Transverse colon (tissue), 4 donors: ENCODE data around the gene LRIG1. TPM values are rescaled to one million over a fixed set of nuclear protein-coding genes. Genes with fewer than 3 reads are reported as not detected.

Experiments
- DNase-seq: peaks from one replicate; pipeline ENCODE4 v3.0.0-alpha.2; 2019
- H3K27ac ChIP-seq, 4 donors: fragments of 200-600 bp; sonication (generic); 2 replicates each; pipeline ENCODE4 v1.5.1; 2016 to 2018; ENCODE audit warnings: inconsistent platforms in 4 of 4
- H3K27me3 ChIP-seq: fragments of 200-600 bp; sonication (generic); 2 replicates; pipeline ENCODE4 v1.5.1; 2017; ENCODE audit warnings: inconsistent platforms
- H3K36me3 ChIP-seq, 4 donors: fragments of 200-600 bp; sonication (generic); 2 replicates each; pipeline ENCODE4 v1.5.1; 2017 to 2019; ENCODE audit warnings: inconsistent platforms in 4 of 4
- H3K4me1 ChIP-seq, 4 donors: fragments of 200-600 bp; sonication (generic); 2 replicates each; pipeline ENCODE4 v1.5.1; 2017 to 2020; ENCODE audit warnings: inconsistent platforms in 4 of 4
- H3K4me3 ChIP-seq, 4 donors: fragments of 200-600 bp; sonication (generic); 1 replicate in 1 of 4; 2 replicates in 3 of 4; pipeline versions ENCODE4 v1.5.1 to v1.6.1; 2017 to 2019; ENCODE audit warnings: inconsistent platforms in 4 of 4
- H3K9me3 ChIP-seq, 2 donors: fragments of 200-600 bp; sonication (generic); 2 replicates each; pipeline ENCODE4 v1.5.1; 2017 to 2019; ENCODE audit warnings: inconsistent platforms in 2 of 2
- CTCF ChIP-seq, 5 experiments: fragments of 200-600 bp in 3 of 5; fragments of 450-650 bp in 2 of 5; sonication (generic) in 3 of 5; IDR thresholded peaks; 1 replicate in 2 of 5; 2 replicates in 3 of 5; pipeline ENCODE4 v1.5.1; 2016 to 2017; ENCODE audit warnings: antibody characterized with exemption in 5 of 5, inconsistent platforms in 3 of 5, mild to moderate bottlenecking in 2 of 5, moderate library complexity in 1 of 5
- EP300 ChIP-seq: sonication (generic); formaldehyde crosslinking; IDR thresholded peaks from one replicate; pipeline ENCODE4 v1.6.1; 2017; ENCODE audit warnings: antibody characterized with exemption, low read depth
- POLR2A ChIP-seq: fragments of 450-650 bp; IDR thresholded peaks from one replicate; pipeline ENCODE4 v1.6.1; 2016; ENCODE audit warnings: antibody characterized with exemption, mild to moderate bottlenecking, moderate library complexity
- POLR2AphosphoS5 ChIP-seq, 3 donors: sonication (generic); formaldehyde crosslinking; IDR thresholded peaks; one replicate each; pipeline ENCODE4 v1.6.1; 2016; ENCODE audit warnings: antibody characterized with exemption in 3 of 3
- WGBS, 2 donors: methylation state at CpG; one replicate each; pipeline ENCODE4 v1.1.5; 2018; ENCODE audit warnings: low coverage in 1 of 2; 5-methylcytosine and 5-hydroxymethylcytosine counted together
- in situ Hi-C, 4 donors: fragments of 200-750 bp; cut with MboI; loops; one replicate each; pipeline versions ENCODE4 v1.15.0 to v1.15.1; 2017; ENCODE audit warnings: low sequenced_read_pairs in 3 of 4, low pct_ligation_motif_present in 1 of 4, low pct_unique_long_range_greater_than_20kb in 1 of 4
- intact Hi-C: fragments of 100-400 bp; cut with DNase I; formaldehyde crosslinking; loops from one replicate; pipeline ENCODE4 v1.15.1; 2023; ENCODE audit warnings: low total_unique reads
- total RNA-seq, 4 donors: library from RNA; depleted of rRNA; stranded (reverse); fragments of >200 nt; gene quantifications; one replicate each; pipeline ENCODE4 v1.1.0, GENCODE V29; 2016

Gene LRIG1
- total RNA-seq, 4 donors from 2014 or later: 67.2 to 87.6 (median 79.3) TPM

GRCh38 chr3:66414846-66415245 lies 86.0 kb downstream of the LRIG1 start:
- Histone ChIP-seq H3K4me1 (peaks cover 19 to 56% (median 33%) of the 10 kb centered on the region in 4 donors), H3K27ac (peak overlapping the region; percentile 61 to 87 (median 69)), H3K9me3 (no peaks in the 10 kb centered on the region), H3K36me3 (peaks cover 0 to 20% (median under 1%) of the 10 kb centered on the region in 4 donors), H3K4me3 (no peak overlapping the region), H3K27me3 (no peaks in the 10 kb centered on the region)
- 60 to 86% methylated on average over 1 to 5 of the region's 5 CpGs for WGBS, 2 donors
- no peak for DNase-seq
- peak; percentile 28 to 60 (median 51) for TF ChIP-seq POLR2AphosphoS5 (IDR thresholded peaks at IDR 0.05)
- TF ChIP-seq POLR2A: no peak
- in situ Hi-C loops (loop anchor here in 1 of 4 donors (25.0 kb wide), 1 partner anchor 397 kb away; no protein-coding TSS in a partner anchor), intact Hi-C loops (loop anchor here (2.0 to 10.0 kb wide), 3 partner anchors 42 to 290 kb away; no protein-coding TSS in a partner anchor)

- H3K27ac ChIP-seq: peak overlapping the region; percentile 37 to 87 (median 69)
Measured at GRCh38 chr3:66413151-66413751, 87.6 kb downstream of the LRIG1 start.

GRCh38 chr3:66411961-66412887 lies 88.6 kb downstream of the LRIG1 start:
- 74 to 84% methylated on average over 4 to 24 of the region's 24 CpGs for WGBS, 2 donors
- in situ Hi-C loops (loop anchor here in 1 of 4 donors (25.0 kb wide), 1 partner anchor 400 kb away; no protein-coding TSS in a partner anchor), intact Hi-C loops (loop anchor here (10.0 kb wide), 1 partner anchor 293 kb away; no protein-coding TSS in a partner anchor)
- Histone ChIP-seq H3K27me3 (no peaks in the 10 kb centered on the region), H3K4me3 (no peak overlapping the region), H3K36me3 (peaks cover 0 to 20% (median 3%) of the 10 kb centered on the region in 4 donors), H3K27ac (peak overlapping the region; percentile 33 to 87 (median 69)), H3K9me3 (no peaks in the 10 kb centered on the region), H3K4me1 (peaks cover 8 to 58% (median 29%) of the 10 kb centered on the region in 4 donors)
- TF ChIP-seq POLR2AphosphoS5 (IDR thresholded peaks at IDR 0.05) (no peak), EP300 (no peak), POLR2A (no peak), CTCF (IDR thresholded peaks at IDR 0.05) (no peak)
- no peak for DNase-seq

More at GRCh38 chr3:66413151-66413751, 87.6 kb downstream of the LRIG1 start:
- H3K4me3 ChIP-seq: no peak overlapping the region
- intact Hi-C loops (loop anchor here (10.0 kb wide), 1 partner anchor 292 kb away; no protein-coding TSS in a partner anchor), in situ Hi-C loops (loop anchor here in 1 of 4 donors (25.0 kb wide), 1 partner anchor 399 kb away; no protein-coding TSS in a partner anchor)
- no peak for DNase-seq
- H3K27me3 ChIP-seq: no peaks in the 10 kb centered on the region
- WGBS, 2 donors: 83% methylated on average over 7 of the region's 7 CpGs; no CpG with 5 or more reads in 1 of the 2 donors
- H3K36me3 ChIP-seq: peaks cover 0 to 20% (median 3%) of the 10 kb centered on the region in 4 donors
- H3K9me3 ChIP-seq: no peaks in the 10 kb centered on the region
- no peak for TF ChIP-seq EP300
- TF ChIP-seq POLR2AphosphoS5 (IDR thresholded peaks at IDR 0.05): no peak
- no peak for TF ChIP-seq POLR2A
- no peak for TF ChIP-seq CTCF (IDR thresholded peaks at IDR 0.05)
- H3K4me1 ChIP-seq: peaks cover 8 to 50% (median 28%) of the 10 kb centered on the region in 4 donors

GRCh38 chr3:66411474-66411873 lies 89.3 kb downstream of the LRIG1 start:
- peaks cover 2 to 58% (median 29%) of the 10 kb centered on the region in 4 donors for H3K4me1 ChIP-seq
- no peak overlapping the region for H3K4me3 ChIP-seq
- intact Hi-C loops (loop anchor here (10.0 kb wide), 1 partner anchor 293 kb away; no protein-coding TSS in a partner anchor), in situ Hi-C loops (loop anchor here in 1 of 4 donors (25.0 kb wide), 1 partner anchor 401 kb away; no protein-coding TSS in a partner anchor)
- no peaks in the 10 kb centered on the region for H3K9me3 ChIP-seq
- peak overlapping the region; percentile 33 to 87 (median 69) for H3K27ac ChIP-seq
- 54 to 56% methylated on average over 6 to 8 of the region's 8 CpGs for WGBS, 2 donors
- peaks cover 0 to 23% (median 6%) of the 10 kb centered on the region in 4 donors for H3K36me3 ChIP-seq
- DNase-seq: no peak
- no peaks in the 10 kb centered on the region for H3K27me3 ChIP-seq
- no peak for TF ChIP-seq EP300
- no peak for TF ChIP-seq POLR2A
